OCI-LY7 (cell line): Measurements from ENCODE around the gene PARD6G.

Source experiments
- CTCF ChIP-seq: fragments of 200-600 bp; sonication (generic); conservative IDR thresholded peaks from 2 replicates; pipeline ENCODE4 v1.5.1; 2014; ENCODE audit warnings: mild to moderate bottlenecking, antibody characterized with exemption, low read length, moderate library complexity, mixed read lengths
- EZH2phosphoT487 ChIP-seq: fragments of 200-600 bp; sonication (generic); IDR thresholded peaks from 2 replicates; pipeline ENCODE4 v1.6.1; 2018; ENCODE audit warnings: low read depth, borderline replicate concordance, mild to moderate bottlenecking, mixed run types, antibody characterized with exemption, low read length, moderate library complexity, mixed read lengths

GRCh38 chr18:80167931-80168330, 79.4 kb downstream of the PARD6G start:
- TF ChIP-seq CTCF (no peak), EZH2phosphoT487 (no peak)
